IPS-18c (cell line): ENCODE measurements around the gene ZNF780B.

Experiments used
- H3K4me3 ChIP-seq: 2 replicates; pipeline ENCODE4 v1.7.0; 2013; ENCODE audit warnings: low read depth, mild to moderate bottlenecking, low read length, moderate library complexity; ENCODE audit not compliant: insufficient read depth
- H3K9me3 ChIP-seq: one replicate; pipeline ENCODE4 v1.6.1; 2013; ENCODE audit warnings: mild to moderate bottlenecking, low read length, moderate library complexity; ENCODE audit not compliant: control insufficient read depth, insufficient read depth

The ZNF780B gene

GRCh38 chr19:40055832-40056504, at the start of gene ZNF780B:
Gene ZNF780B (minus strand): TSS chr19:40056231. CDS start chr19:40050332, 5,899 bp downstream.
- Histone ChIP-seq H3K9me3 (no peaks in the 10 kb centered on the region), H3K4me3 (peak within 1 kb of the TSS; percentile 91)

DNA sequence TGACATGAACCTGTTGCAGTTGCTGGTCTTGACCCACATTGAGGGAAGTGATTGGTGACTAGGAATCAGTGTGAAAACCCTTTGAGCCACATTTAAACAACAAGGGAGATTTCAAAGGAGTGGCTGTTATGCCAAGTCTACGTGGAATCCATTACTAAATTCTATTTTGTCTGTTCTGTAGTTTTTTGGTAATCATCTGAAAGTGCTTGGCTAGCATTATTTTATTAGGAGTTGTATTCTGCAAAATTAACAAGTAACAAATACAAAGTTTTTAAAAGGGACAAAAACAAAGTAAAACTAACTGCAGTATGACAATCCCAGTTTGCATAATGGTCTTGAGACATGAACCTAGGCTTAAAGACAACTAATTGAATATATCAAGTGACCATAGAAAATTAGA, 48.7 kb upstream of the ZNF780B start:
- H3K9me3 ChIP-seq = no peaks in the 10 kb centered on the region

GRCh38 chr19:40103600-40103999, 47.6 kb upstream of the ZNF780B start:
- no peak overlapping the region for H3K4me3 ChIP-seq
- H3K9me3 ChIP-seq = no peaks in the 10 kb centered on the region

More for the DNA sequence above, 48.7 kb upstream of the ZNF780B start:
- no peak overlapping the region for H3K4me3 ChIP-seq

GRCh38 chr19:40101813-40102212, 45.8 kb upstream of the ZNF780B start:
- H3K4me3 ChIP-seq = no peak overlapping the region
- H3K9me3 ChIP-seq = no peaks in the 10 kb centered on the region

DNA sequence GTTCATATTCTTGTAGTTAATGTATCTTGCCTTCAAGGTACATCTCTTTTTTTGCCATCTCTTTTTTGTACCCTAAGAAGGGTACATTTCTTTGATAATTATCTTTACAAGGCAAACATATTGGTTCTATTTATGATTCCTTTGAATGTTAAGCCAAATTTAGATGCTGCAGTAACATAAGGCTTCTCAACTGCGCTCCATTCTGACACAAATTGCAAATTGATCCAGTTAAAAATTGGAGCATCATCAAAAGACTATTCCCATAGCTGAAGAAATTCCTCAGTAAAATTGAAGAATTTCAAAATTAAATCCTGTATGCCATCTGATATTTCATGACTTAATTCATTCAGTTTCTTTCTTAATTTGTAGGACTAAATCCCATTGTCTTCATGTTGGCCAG, 37.4 kb upstream of the ZNF780B start:
- Histone ChIP-seq H3K4me3 (no peak overlapping the region), H3K9me3 (no peaks in the 10 kb centered on the region)

DNA sequence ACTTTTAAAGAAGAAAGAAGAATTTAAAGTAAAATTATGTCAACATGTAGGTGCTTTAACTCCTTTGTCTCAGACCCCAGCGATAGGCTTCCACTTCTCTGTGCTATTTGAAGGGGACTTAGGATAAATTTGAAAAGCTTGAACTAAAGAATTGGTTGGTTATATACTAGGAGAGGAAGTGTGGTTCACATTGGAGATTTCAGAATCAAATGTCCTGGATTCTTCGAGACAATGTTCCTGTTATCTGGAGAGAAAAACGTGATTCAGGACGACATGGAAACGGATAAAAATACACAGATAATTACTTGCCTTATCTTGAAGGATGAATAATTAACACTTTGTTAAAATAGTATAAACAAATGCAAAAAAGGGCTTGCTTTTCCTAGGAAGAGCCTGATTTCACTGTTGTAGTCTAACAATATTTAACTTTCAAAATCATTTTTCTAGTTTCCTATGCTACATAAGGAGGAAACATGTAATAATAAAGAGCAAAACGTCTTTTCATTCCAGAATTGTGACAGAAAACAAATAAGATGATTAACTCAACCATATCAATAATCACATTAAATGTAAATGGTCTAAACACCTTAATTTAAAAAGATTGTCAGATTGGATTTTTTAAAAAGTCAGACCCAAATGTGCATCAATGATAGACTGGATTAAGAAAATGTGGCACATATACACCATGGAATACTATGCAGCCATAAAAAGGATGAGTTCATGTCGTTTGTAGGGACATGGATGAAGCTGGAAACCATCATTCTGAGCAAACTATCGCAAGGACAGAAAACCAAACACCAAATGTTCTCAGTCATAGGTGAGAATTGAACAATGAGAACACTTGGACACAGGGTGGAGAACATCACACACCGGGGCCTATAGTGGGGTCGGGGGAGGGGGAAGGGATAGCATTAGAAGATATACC, 35.4 kb upstream of the ZNF780B start:
- H3K9me3 ChIP-seq = no peaks in the 10 kb centered on the region
- peak overlapping the region; percentile 96 for H3K4me3 ChIP-seq

DNA sequence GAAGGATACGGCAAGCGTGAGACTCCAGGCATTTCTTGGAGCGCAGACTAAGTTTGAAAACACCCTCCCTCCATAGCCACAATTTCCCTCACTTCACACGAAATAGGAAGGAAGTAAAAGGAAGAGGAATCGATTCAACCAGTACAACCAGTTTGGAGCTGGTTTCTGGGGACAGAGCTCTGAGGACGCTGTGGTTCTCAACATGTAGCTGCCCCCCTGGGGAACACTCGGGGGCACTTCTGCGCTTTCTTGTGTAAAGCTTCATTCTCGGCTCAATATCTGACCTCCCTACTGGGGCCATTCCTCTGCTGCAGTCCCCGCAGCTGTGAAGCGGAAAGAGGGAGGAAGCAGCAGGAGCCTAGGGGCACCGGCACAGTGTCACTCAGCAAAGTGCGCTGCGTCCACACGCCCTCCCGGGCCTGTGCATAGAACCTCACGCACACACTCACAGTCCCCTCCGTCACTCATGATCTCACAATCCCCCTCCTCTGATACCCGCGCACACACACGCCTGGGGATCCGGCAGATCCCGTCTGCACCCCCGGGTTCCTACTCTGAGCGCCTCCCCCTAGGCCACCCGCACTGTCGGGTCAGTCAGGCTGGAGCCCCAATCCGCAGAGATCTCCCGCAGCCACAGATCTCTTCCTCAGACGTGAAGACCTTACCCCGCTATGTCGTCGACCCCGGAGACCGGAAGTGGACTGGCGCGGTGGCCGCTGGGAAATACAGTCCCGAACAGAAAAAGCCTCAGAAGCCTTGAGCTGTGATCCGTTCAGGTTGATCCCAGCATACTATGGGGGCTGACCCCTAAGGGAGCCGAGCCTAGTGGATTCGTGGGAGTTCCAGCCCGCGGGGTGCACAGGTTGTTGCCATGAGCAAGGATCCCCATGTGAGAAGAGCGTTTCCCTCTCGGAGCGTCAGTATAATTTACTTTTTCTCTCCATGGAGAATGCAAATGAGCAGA, 34.5 kb upstream of the ZNF780B start, which contains the start of gene ZNF780A:
ZNF780A (minus strand) TSS at position 703 of the 964 bp plus-strand sequence. CDS start 6,190 bp downstream, outside the sequence.
- Histone ChIP-seq H3K4me3 (peak within 1 kb of the TSS; percentile 96), H3K9me3 (no peaks in the 10 kb centered on the region)

GRCh38 chr19:40089462-40089861, 33.4 kb upstream of the ZNF780B start:
- Histone ChIP-seq H3K4me3 (peak overlapping the region; percentile 96; the same call in 1 of the 2 replicates), H3K9me3 (no peaks in the 10 kb centered on the region)

DNA sequence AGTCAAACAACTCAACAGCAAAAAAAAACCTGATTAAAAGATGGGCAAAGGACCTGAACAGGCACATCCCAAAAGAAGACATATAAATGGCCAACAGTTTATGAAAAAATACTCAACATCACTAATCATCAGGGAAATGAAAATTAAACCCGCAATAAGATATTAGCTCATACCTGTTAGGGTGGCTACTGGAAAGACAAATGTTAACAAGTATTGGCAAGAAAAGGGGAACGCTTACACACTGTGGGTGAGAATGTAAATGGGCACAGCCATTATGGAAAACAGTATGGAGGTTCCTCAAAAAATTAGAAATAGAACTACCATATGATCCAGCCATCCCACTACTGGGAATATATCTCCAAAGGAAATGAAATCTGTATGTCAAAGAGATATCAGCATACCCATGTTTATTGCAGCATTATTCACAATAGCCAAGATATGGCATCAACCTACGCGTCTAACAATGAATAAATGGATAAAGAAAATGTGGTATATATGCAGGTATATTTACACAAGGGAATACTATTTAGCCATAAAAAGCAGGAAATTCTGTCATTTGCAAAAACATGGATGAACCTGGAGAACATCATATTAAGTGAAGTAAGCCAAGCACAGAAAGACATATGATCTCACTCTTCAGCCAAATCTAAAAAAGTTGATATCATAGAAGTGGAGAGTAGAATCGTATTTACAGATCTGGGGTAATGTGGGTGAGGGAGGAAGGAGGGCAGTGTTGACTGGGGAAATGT, 32.4 kb upstream of the ZNF780B start:
- no peaks in the 10 kb centered on the region for H3K9me3 ChIP-seq
- no peak overlapping the region for H3K4me3 ChIP-seq

DNA sequence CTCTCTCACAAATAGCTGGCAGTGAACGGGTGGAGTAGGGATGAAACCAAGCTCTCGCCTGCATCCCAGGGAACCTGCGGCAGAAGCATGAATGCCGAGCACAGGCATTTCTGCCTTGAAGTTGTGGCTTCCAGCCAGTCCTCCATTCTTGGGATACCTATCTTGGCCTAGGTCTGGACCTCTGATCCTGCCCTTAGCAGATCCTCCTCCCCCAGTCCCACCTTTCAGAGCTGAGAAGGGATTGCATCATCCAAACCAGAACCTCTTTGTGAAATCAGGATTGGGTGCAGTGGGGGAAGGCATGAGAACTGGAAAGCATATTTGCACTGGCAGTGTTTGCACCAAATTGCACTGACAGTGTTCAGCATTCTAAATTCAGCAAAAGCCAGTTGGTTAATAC, 28.9 kb upstream of the ZNF780B start:
- H3K9me3 ChIP-seq = no peaks in the 10 kb centered on the region

DNA sequence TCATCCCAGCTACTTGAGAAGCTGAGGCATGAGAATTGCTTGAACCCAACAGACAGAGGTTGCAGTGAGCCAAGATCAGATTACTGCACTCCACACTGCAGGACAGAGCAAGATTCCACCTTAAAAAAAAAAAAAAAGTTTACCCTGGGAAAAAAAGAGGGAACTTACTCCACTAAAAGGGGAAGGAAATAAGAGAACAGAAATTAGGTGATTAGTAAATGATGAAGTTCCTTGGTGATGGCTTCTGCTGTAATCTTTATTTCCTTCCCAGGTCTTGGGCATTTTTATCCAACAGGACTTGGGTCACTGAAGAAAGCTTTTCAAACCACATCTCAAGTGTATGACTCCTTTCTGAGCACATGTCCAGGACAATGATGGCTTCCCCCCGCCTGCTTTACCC, 25.4 kb upstream of the ZNF780B start:
- Histone ChIP-seq H3K4me3 (no peak overlapping the region), H3K9me3 (no peaks in the 10 kb centered on the region)

More for the DNA sequence above, 28.9 kb upstream of the ZNF780B start:
- no peak overlapping the region for H3K4me3 ChIP-seq

DNA sequence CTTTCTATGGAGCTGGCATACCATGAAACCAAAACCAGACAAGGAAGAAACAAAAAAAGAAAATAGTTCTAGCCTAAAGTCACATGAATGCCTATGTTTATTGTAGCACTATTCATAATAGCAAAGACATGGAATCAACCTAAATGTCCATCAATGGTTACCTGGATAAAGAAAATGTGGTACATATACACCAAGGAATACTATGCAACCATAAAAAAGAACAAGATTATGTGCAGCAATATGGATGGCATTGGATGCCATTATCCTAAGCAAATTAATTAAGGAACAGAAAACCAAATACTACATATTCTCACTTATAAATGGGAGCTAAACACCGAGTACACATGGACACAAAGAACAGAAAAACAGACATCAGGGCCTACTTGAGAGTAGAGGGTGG, 24.3 kb upstream of the ZNF780B start:
- Histone ChIP-seq H3K9me3 (no peaks in the 10 kb centered on the region), H3K4me3 (no peak overlapping the region)

DNA sequence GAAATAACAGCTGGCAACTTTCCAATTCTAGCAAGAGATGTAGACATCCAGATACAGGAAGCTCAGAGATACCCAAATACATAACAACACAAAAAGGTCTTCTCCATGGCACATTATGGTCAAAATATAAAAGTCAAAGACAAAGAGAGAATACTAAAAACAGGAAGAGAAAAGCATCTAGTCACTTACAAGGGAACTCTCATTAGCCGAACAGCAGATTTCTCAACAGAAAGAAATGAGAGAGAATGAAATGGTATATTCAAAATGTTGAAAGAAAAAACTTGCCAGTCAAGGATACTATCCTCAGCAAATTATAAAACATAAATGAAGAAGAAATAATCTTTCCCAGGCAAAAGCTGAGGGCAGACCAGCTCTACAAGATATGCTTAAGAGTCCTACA, 22.3 kb upstream of the ZNF780B start:
- Histone ChIP-seq H3K9me3 (no peaks in the 10 kb centered on the region), H3K4me3 (no peak overlapping the region)

GRCh38 chr19:40070058-40070457, 14.0 kb upstream of the ZNF780B start:
- Histone ChIP-seq H3K9me3 (peaks cover 9% of the 10 kb centered on the region), H3K4me3 (no peak overlapping the region)

- H3K4me3 ChIP-seq = no peak overlapping the region
- no peaks in the 10 kb centered on the region for H3K9me3 ChIP-seq
These were observed 3.6 kb upstream of the ZNF780B start for GRCh38 chr19:40059624-40060023.

DNA sequence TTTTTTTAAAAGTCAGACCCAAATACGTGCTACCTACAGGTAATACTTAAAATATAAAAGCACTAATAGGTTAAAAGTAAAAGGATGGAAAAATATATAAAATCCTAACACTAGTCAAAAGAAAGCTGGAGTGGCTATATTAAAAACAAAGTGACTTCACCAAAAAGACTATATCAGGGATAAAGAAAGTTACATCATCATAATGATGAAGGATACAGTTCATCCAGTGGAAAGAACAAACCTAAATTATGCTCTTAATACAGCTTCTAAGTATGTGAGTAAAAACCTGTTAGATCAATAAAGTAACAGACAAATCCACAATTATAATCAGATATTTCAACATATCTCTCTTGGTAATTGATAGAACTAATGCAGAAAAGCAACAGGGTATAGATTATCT, 1.1 kb upstream of the ZNF780B start:
- Histone ChIP-seq H3K9me3 (no peaks in the 10 kb centered on the region), H3K4me3 (no peak overlapping the region)
